Endothelial cell (in vitro differentiated cells): Measurements from ENCODE around the gene TMEM178B. TPM values are rescaled to one million over a fixed set of nuclear protein-coding genes. Genes with fewer than 3 reads are reported as not detected.

Experiments
- DNase-seq: peaks from one replicate; pipeline ENCODE4 v3.0.0; 2021; ENCODE audit warnings: low spot score
- H3K27ac Mint-ChIP-seq: one replicate; pipeline ENCODE4 v1.8.0; 2021; ENCODE audit warnings: mixed read lengths, inconsistent platforms; ENCODE audit not compliant: unreplicated experiment
- H3K27me3 Mint-ChIP-seq: one replicate; pipeline ENCODE4 v1.8.0; 2021; ENCODE audit warnings: mild to moderate bottlenecking, moderate library complexity, mixed read lengths, inconsistent platforms; ENCODE audit not compliant: unreplicated experiment
- H3K36me3 Mint-ChIP-seq: one replicate; pipeline ENCODE4 v1.8.0; 2021; ENCODE audit warnings: mild to moderate bottlenecking, low read depth, mixed read lengths, inconsistent platforms; ENCODE audit not compliant: unreplicated experiment
- H3K4me1 Mint-ChIP-seq: one replicate; pipeline ENCODE4 v1.8.0; 2021; ENCODE audit warnings: mild to moderate bottlenecking, mixed read lengths, inconsistent platforms; ENCODE audit not compliant: unreplicated experiment
- H3K4me3 Mint-ChIP-seq: one replicate; pipeline ENCODE4 v1.8.0; 2021; ENCODE audit warnings: mild to moderate bottlenecking, mixed read lengths, inconsistent platforms; ENCODE audit not compliant: unreplicated experiment
- H3K9me3 Mint-ChIP-seq: one replicate; pipeline ENCODE4 v1.8.0; 2021; ENCODE audit warnings: mixed read lengths, inconsistent platforms; ENCODE audit not compliant: unreplicated experiment
- CTCF ChIP-seq: fragments of 200-600 bp; sonication (generic); IDR thresholded peaks from one replicate; pipeline ENCODE4 v1.5.0; 2021; ENCODE audit warnings: antibody characterized with exemption; ENCODE audit not compliant: unreplicated experiment
- total RNA-seq: library from RNA; stranded (reverse); fragmentation: NEBNext Ultra II Directional; extraction: Animal tissue kit (Norgen Biotek cat#: 25700); gene quantifications from one replicate; pipeline ENCODE4 v1.2.1, GENCODE V29; 2021; ENCODE audit not compliant: unreplicated experiment

TMEM178B gene
- total RNA-seq, 1 donor from 2014 or later, result 0.28 TPM

GRCh38 chr7:141354251-141354650, 280.4 kb downstream of the TMEM178B start:
- Mint-ChIP-seq H3K27ac (no peak overlapping the region), H3K36me3 (no peaks in the 10 kb centered on the region), H3K4me1 (peaks cover 10% of the 10 kb centered on the region), H3K4me3 (no peak overlapping the region), H3K27me3 (peaks cover 1% of the 10 kb centered on the region), H3K9me3 (no peaks in the 10 kb centered on the region)
- DNase-seq, result no peak
- TF ChIP-seq CTCF, result no peak

- DNase-seq, result no peak
- TF ChIP-seq CTCF, result no peak
- Mint-ChIP-seq H3K27me3 (peaks cover 1% of the 10 kb centered on the region), H3K36me3 (no peaks in the 10 kb centered on the region), H3K9me3 (no peaks in the 10 kb centered on the region), H3K4me1 (peaks cover 10% of the 10 kb centered on the region), H3K27ac (no peak overlapping the region), H3K4me3 (no peak overlapping the region)
These were observed 281.2 kb downstream of the TMEM178B start for GRCh38 chr7:141355032-141355431.

- no peak for TF ChIP-seq CTCF
- H3K27me3 Mint-ChIP-seq, result peaks cover 4% of the 10 kb centered on the region
- peaks cover 12% of the 10 kb centered on the region for H3K4me1 Mint-ChIP-seq
- no peaks in the 10 kb centered on the region for H3K36me3 Mint-ChIP-seq
- DNase-seq, result no peak
- no peaks in the 10 kb centered on the region for H3K9me3 Mint-ChIP-seq
- no peak overlapping the region for H3K27ac Mint-ChIP-seq
- H3K4me3 Mint-ChIP-seq, result no peak overlapping the region
These were observed 282.3 kb downstream of the TMEM178B start for GRCh38 chr7:141356161-141356560.

- Mint-ChIP-seq H3K27me3 (peaks cover 3% of the 10 kb centered on the region), H3K4me1 (peaks cover 12% of the 10 kb centered on the region)
These were observed 284.5 kb downstream of the TMEM178B start for GRCh38 chr7:141358386-141358785.

GRCh38 chr7:141359262-141359661, 285.4 kb downstream of the TMEM178B start:
- no peak for DNase-seq
- H3K36me3 Mint-ChIP-seq, result no peaks in the 10 kb centered on the region
- H3K9me3 Mint-ChIP-seq, result no peaks in the 10 kb centered on the region
- peaks cover 3% of the 10 kb centered on the region for H3K27me3 Mint-ChIP-seq
- H3K27ac Mint-ChIP-seq, result no peak overlapping the region
- H3K4me1 Mint-ChIP-seq, result peaks cover 12% of the 10 kb centered on the region
- TF ChIP-seq CTCF, result no peak
- no peak overlapping the region for H3K4me3 Mint-ChIP-seq

More at GRCh38 chr7:141358386-141358785, 284.5 kb downstream of the TMEM178B start:
- Mint-ChIP-seq H3K27ac (no peak overlapping the region), H3K4me3 (no peak overlapping the region), H3K9me3 (no peaks in the 10 kb centered on the region), H3K36me3 (no peaks in the 10 kb centered on the region)
- no peak for TF ChIP-seq CTCF
- DNase-seq, result no peak
